Lung (tissue), 12 donors: Measurements from ENCODE around the gene CREB5. TPM values are rescaled to one million over a fixed set of nuclear protein-coding genes. Genes with fewer than 3 reads are reported as not detected.

Experiments
- ATAC-seq: fragments of 200-7000 bp; cut with Tn5 transposase; one replicate; pipeline ENCODE4 v1.9.1; 2020; ENCODE audit warnings: moderate number of reproducible peaks; ENCODE audit not compliant: insufficient read depth, low FRiP score
- DNase-seq, 3 donors: peaks; one replicate each; pipeline ENCODE4 v3.0.0-alpha.2; 2013 to 2017
- H3K27ac ChIP-seq, 2 donors: one replicate each; pipeline ENCODE4 v1.5.1; 2013; ENCODE audit warnings: mild to moderate bottlenecking in 2 of 2, moderate library complexity in 2 of 2, control low read depth in 1 of 2, inconsistent platforms in 1 of 2, low read depth in 1 of 2, low read length in 1 of 2
- H3K27me3 ChIP-seq, 3 donors: one replicate each; pipeline ENCODE4 v1.5.1; 2013; ENCODE audit warnings: low read length in 2 of 3; ENCODE audit not compliant: control insufficient read depth in 3 of 3, insufficient read depth in 3 of 3
- H3K36me3 ChIP-seq, 4 donors: one replicate each; pipeline ENCODE4 v1.5.1; 2013; ENCODE audit warnings: low read length in 4 of 4, mild to moderate bottlenecking in 1 of 4, moderate library complexity in 1 of 4; ENCODE audit not compliant: control insufficient read depth in 4 of 4, insufficient read depth in 4 of 4
- H3K4me1 ChIP-seq, 5 donors: one replicate each; pipeline ENCODE4 v1.5.1; 2013; ENCODE audit warnings: low read length in 5 of 5, mild to moderate bottlenecking in 2 of 5, moderate library complexity in 1 of 5; ENCODE audit not compliant: control insufficient read depth in 5 of 5, insufficient read depth in 5 of 5
- H3K4me3 ChIP-seq: one replicate; pipeline ENCODE4 v1.5.1; 2013; ENCODE audit warnings: mild to moderate bottlenecking, control low read depth, moderate library complexity
- H3K9ac ChIP-seq, 2 donors: one replicate each; pipeline ENCODE4 v1.5.1; 2013; ENCODE audit warnings: low read length in 2 of 2, control low read depth in 1 of 2; ENCODE audit not compliant: insufficient read depth in 1 of 2
- H3K9me3 ChIP-seq, 4 donors: one replicate each; pipeline ENCODE4 v1.5.1; 2013; ENCODE audit warnings: low read length in 3 of 4, mild to moderate bottlenecking in 1 of 4, moderate library complexity in 1 of 4; ENCODE audit not compliant: control insufficient read depth in 4 of 4, insufficient read depth in 3 of 4
- CTCF ChIP-seq: IDR thresholded peaks from 2 replicates; pipeline ENCODE4 v1.5.1; 2012; ENCODE audit warnings: mild to moderate bottlenecking; ENCODE audit errors: control extremely low read depth, extremely low read depth
- WGBS, 2 donors: extraction: QIAGEN DNeasy Blood & Tissue Kit; methylation state at CpG; one replicate each; pipeline ENCODE4 v1.1.7; 2013; 5-methylcytosine and 5-hydroxymethylcytosine counted together
- polyA plus RNA-seq, 2 donors: library from polyadenylated mRNA; stranded (reverse); fragments of 200-250 nt; gene quantifications; one replicate each; pipeline ENCODE4 v1.2.1, GENCODE V29; 2013
- total RNA-seq, 2 donors: library from RNA; depleted of rRNA in 1 of 2; stranded (reverse); fragments of >200 nt in 1 of 2; gene quantifications; one replicate each; pipeline ENCODE4 v1.2.1, GENCODE V29; 2014 to 2021
- donor health status: control.
- donor health status: control.
- donor health status: Bipolar disorder and iron deficiency.
- donor health status: healthy.
- donor health status: DM: yes; HTN: yes; CAD: no.

CREB5 gene
- total and polyA plus RNA-seq, 4 donors: 2.7 to 23.1 (median 9.6) TPM

GRCh38 chr7:28739128-28739527 lies 326.8 kb downstream of the CREB5 start:
- 91 to 95% methylated on average over 3 of the region's 3 CpGs for WGBS, 2 donors
- Histone ChIP-seq H3K9me3 (no peaks in the 10 kb centered on the region), H3K9ac (no peak overlapping the region), H3K4me3 (no peak overlapping the region), H3K36me3 (no peaks in the 10 kb centered on the region), H3K27ac (no peak overlapping the region), H3K4me1 (peaks cover 0 to 23% (median 10%) of the 10 kb centered on the region in 5 donors), H3K27me3 (no peaks in the 10 kb centered on the region)
- DNase-seq: no peak
- no peak for TF ChIP-seq CTCF
- no peak for ATAC-seq

- ATAC-seq: no peak
These were observed 327.5 kb downstream of the CREB5 start for GRCh38 chr7:28739826-28740225.

GRCh38 chr7:28744951-28745350 lies 332.6 kb downstream of the CREB5 start:
- H3K36me3 ChIP-seq: no peaks in the 10 kb centered on the region
- H3K27me3 ChIP-seq: no peaks in the 10 kb centered on the region
- H3K4me1 ChIP-seq: peaks cover 2 to 48% (median 16%) of the 10 kb centered on the region in 5 donors
- H3K4me3 ChIP-seq: no peak overlapping the region
- H3K9ac ChIP-seq: no peak overlapping the region
- H3K27ac ChIP-seq: no peak overlapping the region
- peaks cover 0 to 1% (median 0%) of the 10 kb centered on the region in 4 donors for H3K9me3 ChIP-seq
- 57 to 68% methylated on average over 4 of the region's 4 CpGs for WGBS, 2 donors
- TF ChIP-seq CTCF: no peak
- ATAC-seq (no peak), DNase-seq (no peak)

More at GRCh38 chr7:28739826-28740225, 327.5 kb downstream of the CREB5 start:
- no peaks in the 10 kb centered on the region for H3K27me3 ChIP-seq
- no peak overlapping the region for H3K27ac ChIP-seq
- no peak overlapping the region for H3K4me3 ChIP-seq
- 67 to 88% methylated on average over 5 of the region's 5 CpGs for WGBS, 2 donors
- H3K9ac ChIP-seq: no peak overlapping the region
- H3K36me3 ChIP-seq: no peaks in the 10 kb centered on the region
- DNase-seq: peak in 1 of 3 donors; percentile 49
- TF ChIP-seq CTCF: no peak
- no peaks in the 10 kb centered on the region for H3K9me3 ChIP-seq
- H3K4me1 ChIP-seq: peaks cover 0 to 24% (median 10%) of the 10 kb centered on the region in 5 donors

- WGBS, 2 donors: 73 to 91% methylated on average over 3 of the region's 3 CpGs
- peaks cover 0 to 1% (median 0%) of the 10 kb centered on the region in 4 donors for H3K9me3 ChIP-seq
These were observed 333.0 kb downstream of the CREB5 start for GRCh38 chr7:28745351-28745750.

More at GRCh38 chr7:28745351-28745750, 333.0 kb downstream of the CREB5 start:
- Histone ChIP-seq H3K36me3 (no peaks in the 10 kb centered on the region), H3K27ac (no peak overlapping the region), H3K4me3 (no peak overlapping the region), H3K27me3 (no peaks in the 10 kb centered on the region), H3K9ac (peak overlapping the region in 1 of 2 donors; percentile 1), H3K4me1 (peaks cover 3 to 48% (median 14%) of the 10 kb centered on the region in 5 donors)
- DNase-seq: no peak
- ATAC-seq: no peak
- no peak for TF ChIP-seq CTCF
